Daoy (cell line): ENCODE measurements around the gene MEP1A. TPM values are rescaled to one million over a fixed set of nuclear protein-coding genes. Genes with fewer than 3 reads are reported as not detected.

Source experiments
- total RNA-seq: library from RNA; depleted of rRNA; stranded (reverse); fragments of >200 nt; shearing (Covaris generic); gene quantifications from 2 replicates; pipeline ENCODE4 v1.2.3, GENCODE V29; 2014; rRNA removed

MEP1A gene
- total RNA-seq, 1 experiment from 2014 or later = not detected

Other genes with a start within 250 kb of the MEP1A start
- gene CYP39A1, start 140.6 kb upstream of the MEP1A start, total RNA-seq = 2.9 and 5.1 TPM in 2 replicates
- gene SLC25A27, start 140.4 kb upstream of the MEP1A start, total RNA-seq = 2.8 and 7.5 TPM in 2 replicates
- gene TDRD6, start 105.5 kb upstream of the MEP1A start, total RNA-seq = not detected in 2 replicates
- gene PLA2G7, start 58.0 kb upstream of the MEP1A start, total RNA-seq = not detected in 2 replicates
- not detected in 2 replicates for gene ANKRD66, start 46.5 kb upstream of the MEP1A start, total RNA-seq
- 0.11 TPM in 1 of 2 replicates, not detected in the other for gene ADGRF5, start 128.5 kb downstream of the MEP1A start, total RNA-seq
- 0.48 TPM in 1 of 2 replicates, not detected in the other for gene ADGRF1, start 248.9 kb downstream of the MEP1A start, total RNA-seq